ENCODE data around the gene DGKQ. TPM values are rescaled to one million over a fixed set of nuclear protein-coding genes. Genes with fewer than 3 reads are reported as not detected.

Gene DGKQ
- total and polyA plus RNA-seq, 9 of the 15 experiments (the other 6 are each of a cell fraction or from before 2014, with no cell fraction given) = 0.17 to 22.0 (median 5.6) TPM

DNA sequence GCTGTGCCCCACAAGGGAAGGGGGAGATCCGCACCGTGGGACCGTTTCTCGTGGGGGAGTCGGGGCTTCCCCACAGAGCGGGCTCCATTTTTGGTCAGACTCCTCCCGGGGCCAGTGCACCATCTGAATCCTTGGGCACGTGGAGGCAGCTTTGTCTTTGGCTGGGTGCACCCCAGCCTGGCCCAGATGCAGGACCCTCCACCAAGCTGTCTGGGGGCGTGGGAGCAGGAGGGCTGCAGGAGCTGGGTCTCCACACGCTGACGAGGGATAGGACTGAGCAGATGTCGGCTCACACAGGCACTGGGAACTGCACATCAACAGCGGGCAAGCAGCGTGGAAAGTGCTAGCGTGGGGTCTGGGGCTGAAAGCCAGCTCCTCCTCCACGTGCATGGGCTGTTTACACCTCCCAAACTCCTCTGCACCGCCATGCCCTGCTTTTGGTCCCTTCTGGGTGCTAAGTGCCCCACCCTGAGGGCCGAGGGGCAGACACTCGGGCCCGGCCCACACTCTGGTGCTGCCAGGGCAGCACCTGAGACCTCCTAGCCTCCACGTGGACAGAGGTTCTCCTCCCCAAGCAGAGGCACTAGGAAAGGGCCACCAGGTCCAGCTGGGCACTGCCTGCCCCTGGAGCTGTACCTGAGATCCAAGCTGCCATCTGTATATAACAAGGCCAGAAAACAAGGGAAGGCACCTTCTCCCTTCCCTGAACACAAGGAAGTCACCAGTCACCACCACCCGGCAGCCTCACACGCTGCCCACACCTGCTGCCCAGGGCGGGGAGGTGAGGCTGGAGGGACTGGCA lies 13.8 kb downstream of the DGKQ start:
- no peak overlapping the region for H3K4me2 ChIP-seq (ENCODE audit: insufficient read depth, low read length)
- no peaks in the 10 kb centered on the region for H3K9me1 ChIP-seq (ENCODE audit: control insufficient read depth, insufficient read depth, low read length)
- H3K4me1 ChIP-seq (replicated peaks in 1 of 2; ENCODE audit: control insufficient read depth in 2 of 2, insufficient read depth in 2 of 2, low read length in 2 of 2) = peaks cover 0 to 46% of the 10 kb centered on the region in 2 experiments; a peak in 2 of 5 replicates
- FAIRE-seq (no peak), ATAC-seq (peak; percentile 4; the same call in 2 of the 3 replicates), DNase-seq (ENCODE audit: extremely low read depth in 1 of 4, low spot score in 3 of 4) (no peak)
- H2AFZ ChIP-seq (ENCODE audit: low read depth, low read length) = no peak overlapping the region
- peak; percentile 33; the same call in 1 of the 2 replicates for TF ChIP-seq RBFOX2 (IDR thresholded peaks at IDR 0.05; ENCODE audit: low read depth, low read length)
- TF ChIP-seq RBM22 (IDR thresholded peaks at IDR 0.05; ENCODE audit: low read depth, low read length, poor library complexity, severe bottlenecking) = peak; percentile 84
- no peak for TF ChIP-seq CTBP1 (IDR thresholded peaks at IDR 0.05; ENCODE audit: borderline replicate concordance)
- peak; percentile 74 for TF ChIP-seq POLR2G (IDR thresholded peaks at IDR 0.05; ENCODE audit: low read depth, low read length)
- in situ Hi-C loops (cut with MboI) (no loop called here), intact Hi-C loops (cut with micrococcal nuclease) (no loop called here)
- H3K79me2 ChIP-seq (ENCODE audit: control insufficient read depth, insufficient read depth, low read length) = no peaks in the 10 kb centered on the region
- H3K27me3 ChIP-seq (ENCODE audit: control insufficient read depth in 2 of 2, insufficient read depth in 2 of 2, low read length in 2 of 2) = no peaks in the 10 kb centered on the region
- WGBS (ENCODE audit: insufficient coverage, low coverage, missing lambda C conversion rate) = 73% methylated on average over 22 of the region's 24 CpGs
- H3K36me3 ChIP-seq (ENCODE audit: control insufficient read depth, insufficient read depth, low read length) = peaks cover 16% of the 10 kb centered on the region; the same call in 1 of the 3 replicates
- ChIA-PET CTCF (ENCODE audit: low intra/inter-chr PET ratio) (no interaction called here), POLR2A (interaction anchor here (1.1 kb wide), 1 partner anchor 16 kb away, joined by 4 read pairs; no protein-coding TSS in a partner anchor)
- BruUV-seq (replicated peaks) = no TSS peak
- H3K9ac ChIP-seq (ENCODE audit: insufficient read depth in 1 of 2, low read depth in 2 of 2, low read length in 2 of 2) = peak overlapping the region in 1 of 2 experiments; percentile 17; a peak in 1 of 4 replicates
- no peaks in the 10 kb centered on the region for H4K20me1 ChIP-seq (replicated peaks; ENCODE audit: control insufficient read depth, insufficient read depth, low read length)
- H3K4me3 ChIP-seq = no peak overlapping the region
- no peaks in the 10 kb centered on the region for H3K9me3 ChIP-seq (replicated peaks; ENCODE audit: control insufficient read depth, insufficient read depth, low read depth, low read length)
- H3K27ac ChIP-seq (ENCODE audit: extremely low read depth, low read depth, low read length) = no peak overlapping the region
